Measurements from ENCODE around the gene IL11. TPM values are rescaled to one million over a fixed set of nuclear protein-coding genes. Genes with fewer than 3 reads are reported as not detected.
"Not testable (repeated sequence)": the region's sequence is repeated elsewhere in the genome, so short reads cannot be mapped to it uniquely, and the experiment has no call there.

Gene IL11
- total RNA-seq (2014; rRNA removed; shearing (Covaris generic)): 1.4 and 1.8 TPM in 2 replicates

- DNase-seq (ENCODE audit: low spot score): no peak
Measured at GRCh38 chr19:55370305-55370988, at the start of gene IL11. IL11 (minus strand) TSS chr19:55370463; CDS start chr19:55370310, 153 bp downstream.

DNA sequence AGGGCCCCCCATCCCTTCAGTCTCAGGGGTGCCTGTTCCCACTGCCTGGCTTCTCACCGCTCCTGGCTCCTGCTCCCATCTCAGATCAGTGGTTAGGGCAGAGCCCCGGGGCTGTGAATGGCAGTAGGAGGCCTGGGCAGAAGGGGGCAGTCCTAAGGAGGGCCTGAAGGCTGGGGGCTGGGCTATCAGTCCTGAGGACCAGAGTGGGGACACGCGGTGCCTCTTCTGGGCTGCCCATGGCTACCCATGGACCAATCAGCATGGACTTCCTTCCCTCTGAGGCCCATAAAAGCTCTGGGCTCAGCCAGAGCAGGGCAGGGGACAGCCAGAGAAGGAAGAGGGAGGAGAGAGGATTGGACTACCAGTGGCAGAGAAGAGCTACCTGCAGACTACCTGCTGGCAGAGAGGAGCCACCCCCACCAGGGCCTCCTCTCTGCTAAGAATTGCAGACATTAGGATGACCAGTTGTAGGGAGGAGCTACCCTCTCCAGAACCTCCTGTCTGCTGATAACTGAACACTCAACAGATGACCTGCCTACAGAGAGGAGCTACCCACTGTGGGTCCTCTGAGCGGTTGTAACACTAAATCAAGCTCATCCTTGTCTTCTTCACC, 49.5 kb upstream of the IL11 start:
- no peak for DNase-seq (ENCODE audit: low spot score)

- DNase-seq (ENCODE audit: low spot score): no peak
Measured at GRCh38 chr19:55419103-55419502, 48.8 kb upstream of the IL11 start.

GRCh38 chr19:55418185-55418584, 47.9 kb upstream of the IL11 start:
- DNase-seq (ENCODE audit: low spot score): peak; percentile 89

- no peak for DNase-seq (ENCODE audit: low spot score)
Measured at GRCh38 chr19:55410168-55410567, 39.9 kb upstream of the IL11 start.

GRCh38 chr19:55409179-55409578, 38.9 kb upstream of the IL11 start:
- not testable (repeated sequence) for DNase-seq (ENCODE audit: low spot score)

DNA sequence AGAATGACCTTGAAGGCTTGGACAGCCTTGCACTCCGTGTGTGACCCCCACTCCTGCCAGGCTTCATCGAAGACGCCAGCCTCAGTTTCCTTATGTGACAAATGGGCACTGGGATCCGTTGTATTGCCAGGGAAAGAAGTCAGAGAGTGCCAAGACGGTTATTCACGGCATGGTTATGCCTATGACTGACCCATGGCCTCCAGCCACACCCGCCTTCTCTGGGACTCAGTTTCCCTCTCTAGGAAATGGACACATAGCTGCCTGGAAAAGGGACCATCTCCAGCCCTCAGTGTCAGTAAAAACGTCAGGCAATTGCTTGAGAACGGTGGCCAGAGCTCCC, 38.2 kb upstream of the IL11 start:
- DNase-seq (ENCODE audit: low spot score): no peak

GRCh38 chr19:55407800-55408532, 37.7 kb upstream of the IL11 start:
- peak; percentile 100 for DNase-seq (ENCODE audit: low spot score)

- DNase-seq (ENCODE audit: low spot score): not testable (repeated sequence)
Measured at GRCh38 chr19:55407550-55407799, 37.2 kb upstream of the IL11 start, which contains the start of gene UBE2S. UBE2S (minus strand) TSS chr19:55407788; CDS start chr19:55407589, 199 bp downstream.

DNA sequence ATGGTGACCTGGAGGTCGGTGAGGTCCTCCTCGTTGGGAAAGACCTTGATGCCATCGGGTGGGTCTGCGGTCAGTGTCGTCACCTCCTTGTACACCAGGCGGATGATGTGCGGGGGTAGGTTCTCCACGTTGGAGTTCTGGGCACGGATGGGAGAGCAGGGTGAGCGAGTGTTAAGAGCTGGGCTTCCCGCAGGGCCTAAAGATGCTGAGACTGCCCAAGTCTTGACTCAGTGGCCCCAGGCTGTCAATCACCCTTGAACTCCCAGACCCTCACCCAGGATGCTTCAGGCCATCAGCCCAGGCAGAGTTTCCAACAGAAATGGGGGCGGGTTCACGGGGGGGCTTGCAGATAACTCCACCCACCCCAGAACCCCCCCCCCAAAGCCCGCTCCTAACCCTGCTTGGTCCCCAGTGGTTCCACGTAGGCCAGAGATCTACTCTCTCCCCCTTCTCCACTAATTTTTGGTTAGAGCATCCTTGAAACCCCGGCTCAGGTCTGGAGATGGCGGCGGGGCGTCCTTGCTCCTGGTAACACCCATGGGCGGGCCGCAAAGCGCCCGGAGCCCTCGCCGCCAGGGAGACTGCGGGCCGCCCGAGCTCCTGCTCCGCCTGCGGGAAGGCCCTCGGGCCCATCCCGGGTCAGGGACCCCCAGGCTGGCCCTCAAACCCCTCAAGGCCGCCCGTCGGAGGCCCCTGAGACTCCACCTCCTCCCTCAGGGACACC, 36.7 kb upstream of the IL11 start:
- no peak for DNase-seq (ENCODE audit: low spot score)

GRCh38 chr19:55406091-55406825, 36.0 kb upstream of the IL11 start:
- DNase-seq (ENCODE audit: low spot score): no peak

- no peak for DNase-seq (ENCODE audit: low spot score)
Measured at GRCh38 chr19:55405638-55406037, 35.4 kb upstream of the IL11 start.

DNA sequence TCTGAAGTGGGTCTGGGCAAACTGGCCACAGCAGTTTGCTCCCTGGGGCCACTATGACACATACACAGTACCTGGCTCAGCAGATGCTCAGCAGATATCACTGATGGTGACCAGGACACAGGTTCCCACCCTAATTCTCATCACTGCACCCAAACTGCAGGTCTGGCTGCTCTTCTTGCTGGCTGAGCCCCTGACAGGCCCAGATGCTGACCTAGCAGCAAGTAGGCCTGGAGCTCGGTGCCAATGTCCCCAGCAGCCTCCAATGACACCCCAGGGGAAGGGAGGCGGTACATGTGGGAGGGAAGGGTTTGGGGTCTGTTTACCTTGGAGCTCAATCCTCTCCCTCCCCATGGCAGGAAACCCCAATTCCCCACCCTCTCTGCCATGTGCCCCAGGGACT, 32.2 kb upstream of the IL11 start:
- no peak for DNase-seq (ENCODE audit: low spot score)

GRCh38 chr19:55401390-55401789, 31.1 kb upstream of the IL11 start:
- DNase-seq (ENCODE audit: low spot score): not testable (repeated sequence)

DNA sequence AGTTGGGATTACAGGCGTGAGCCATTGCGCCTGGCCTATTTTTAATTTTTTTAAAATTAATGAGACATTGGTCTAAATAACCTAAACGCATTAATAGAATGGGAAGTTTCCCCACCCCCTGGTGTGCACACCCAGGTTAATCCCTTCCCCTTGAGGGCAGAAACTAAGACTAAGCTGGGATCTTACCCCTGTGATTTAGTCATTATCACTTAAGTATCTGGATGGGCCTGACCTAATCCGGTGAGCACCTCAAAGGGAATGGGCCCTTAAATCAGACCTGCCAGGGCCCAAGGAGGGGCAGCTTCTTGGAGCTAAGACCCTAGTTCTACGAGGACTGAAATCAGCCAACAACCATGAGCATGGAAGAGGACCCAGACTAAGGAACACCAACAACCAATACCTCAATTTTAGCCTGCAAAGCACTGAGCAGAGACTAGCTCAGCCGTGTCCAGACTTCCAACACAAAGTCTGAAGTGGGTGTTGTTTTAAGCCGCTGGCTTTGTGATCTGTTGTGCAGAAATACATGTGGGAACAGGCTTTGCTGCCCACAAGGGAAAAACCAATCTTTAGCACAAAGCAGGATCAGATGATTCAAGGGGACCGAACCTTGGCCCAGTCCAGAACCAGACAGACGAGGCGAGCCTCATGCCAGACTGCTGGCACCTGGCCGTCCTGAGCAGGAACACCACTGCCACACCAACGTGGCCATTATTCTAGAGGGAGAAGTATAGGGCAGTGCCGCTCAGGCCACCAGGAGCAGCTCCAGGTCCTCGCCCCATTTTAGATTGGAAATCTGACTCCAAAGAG, 30.2 kb upstream of the IL11 start:
- DNase-seq (ENCODE audit: low spot score): no peak

- DNase-seq (ENCODE audit: low spot score): no peak
Measured at GRCh38 chr19:55398200-55398925, 28.1 kb upstream of the IL11 start.

DNA sequence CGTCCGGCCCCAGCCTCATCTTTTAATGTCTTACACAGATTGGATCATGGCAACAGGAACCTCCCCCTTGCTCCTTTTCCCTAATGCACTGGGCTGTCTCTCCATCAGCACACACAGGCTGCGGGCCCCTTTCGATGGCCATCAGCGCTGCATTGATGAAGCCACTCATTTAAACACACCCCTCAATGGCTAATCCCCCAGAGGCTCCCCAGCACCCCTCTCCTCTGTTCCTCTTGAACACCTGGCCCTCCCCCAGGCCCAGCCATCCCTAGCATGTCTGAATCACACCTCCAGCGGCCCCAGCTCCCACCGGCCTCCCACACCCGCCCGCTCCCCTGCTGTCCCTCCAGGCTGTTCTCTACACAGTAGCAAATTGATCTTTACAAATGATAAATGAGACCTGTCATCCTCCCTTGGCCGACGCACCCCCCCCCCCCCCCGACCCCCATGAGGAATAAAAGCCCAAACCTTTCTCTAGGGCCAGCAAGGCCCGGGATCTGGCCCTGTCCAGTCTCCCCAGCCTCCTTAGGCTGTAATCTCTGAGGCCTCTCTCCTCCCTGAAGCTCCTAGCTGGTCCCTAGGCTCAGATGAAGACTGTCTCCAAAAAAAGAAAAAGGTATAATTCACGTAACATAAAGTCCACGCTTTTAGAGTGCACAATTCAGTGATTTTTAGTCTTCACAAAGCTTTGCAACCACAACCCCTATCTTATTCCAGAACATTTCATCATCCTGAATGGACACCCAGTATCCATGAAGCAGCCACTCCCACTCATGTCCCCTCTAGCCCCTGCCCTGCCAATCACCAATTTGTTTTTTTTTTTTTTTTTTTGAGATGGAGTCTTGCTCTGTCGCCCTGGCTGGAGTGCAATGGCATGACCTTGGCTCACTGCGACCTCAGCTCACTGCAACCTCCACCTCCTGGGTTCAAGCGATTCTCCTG, 22.8 kb upstream of the IL11 start:
- no peak for DNase-seq (ENCODE audit: low spot score)

- no peak for DNase-seq (ENCODE audit: low spot score)
Measured at GRCh38 chr19:55391702-55392615, 21.7 kb upstream of the IL11 start.

Data from H4 (cell line).